GM19463 (cell line): Measurements from ENCODE around the gene UFSP1.
A peak's percentile ranks its signal among the peaks of the same experiment; 100 is the strongest.

Source experiments
- ATAC-seq: cut with Tn5 transposase; IDR thresholded peaks from one replicate; pipeline ENCODE4 v1.9.1; 2021; ENCODE audit warnings: mild to moderate bottlenecking, moderate library complexity; ENCODE audit not compliant: unreplicated experiment

Gene UFSP1

DNA sequence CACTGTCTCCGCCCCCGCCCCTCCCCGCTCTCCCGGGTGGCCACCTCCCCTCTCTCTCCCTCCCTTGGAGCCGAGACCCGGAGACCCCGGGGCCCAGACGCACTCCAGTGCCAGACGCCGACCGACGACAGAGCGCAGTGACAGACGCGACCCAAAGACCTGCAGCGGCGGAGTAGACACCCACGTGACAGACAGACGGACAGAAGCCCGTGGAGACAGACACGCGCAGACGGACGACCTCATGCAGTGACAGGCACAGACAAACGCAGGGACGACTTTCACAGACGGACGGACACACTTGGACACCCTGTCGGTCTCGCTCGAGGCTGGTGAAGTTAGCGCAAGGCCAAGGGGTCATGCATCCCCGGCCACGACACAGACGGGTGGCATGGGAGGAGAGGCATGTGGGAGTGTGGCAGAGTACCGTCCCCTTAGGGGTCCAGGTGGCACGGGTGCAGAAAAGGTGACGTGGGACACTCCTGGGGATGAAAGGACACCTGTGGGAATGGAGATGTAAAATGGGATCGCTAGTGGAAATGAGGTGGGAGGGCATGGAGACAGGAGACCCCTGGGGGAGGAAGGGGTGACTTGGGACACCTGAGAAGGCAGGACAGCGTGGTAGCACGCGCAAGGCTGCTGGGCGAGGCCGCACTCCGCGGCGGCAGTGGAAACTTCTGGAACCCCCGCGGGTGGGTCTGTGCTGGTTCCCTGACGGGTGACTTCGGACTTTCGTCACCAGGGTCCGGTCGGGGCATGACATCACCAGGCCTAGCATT lies 6.6 kb upstream of the UFSP1 start:
- ATAC-seq = no peak

DNA sequence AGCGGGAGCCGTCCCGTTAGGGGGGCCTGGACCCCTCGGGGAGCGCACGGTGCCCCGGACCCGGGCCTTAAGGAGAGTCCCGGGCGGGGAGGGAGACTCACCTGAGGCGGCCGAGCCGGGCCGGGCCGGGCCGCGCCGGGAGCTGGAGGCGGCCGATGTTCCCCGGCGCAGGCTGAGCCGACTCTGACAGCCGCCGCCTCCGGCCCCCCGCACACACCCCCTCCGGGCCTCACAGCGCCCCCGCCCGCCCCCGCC lies 6.1 kb upstream of the UFSP1 start, which contains the start of gene ACHE:
ACHE (minus strand) TSS at position 188 of the 255 bp plus-strand sequence. CDS start 1,656 bp downstream, outside the sequence.
- ATAC-seq = no peak

DNA sequence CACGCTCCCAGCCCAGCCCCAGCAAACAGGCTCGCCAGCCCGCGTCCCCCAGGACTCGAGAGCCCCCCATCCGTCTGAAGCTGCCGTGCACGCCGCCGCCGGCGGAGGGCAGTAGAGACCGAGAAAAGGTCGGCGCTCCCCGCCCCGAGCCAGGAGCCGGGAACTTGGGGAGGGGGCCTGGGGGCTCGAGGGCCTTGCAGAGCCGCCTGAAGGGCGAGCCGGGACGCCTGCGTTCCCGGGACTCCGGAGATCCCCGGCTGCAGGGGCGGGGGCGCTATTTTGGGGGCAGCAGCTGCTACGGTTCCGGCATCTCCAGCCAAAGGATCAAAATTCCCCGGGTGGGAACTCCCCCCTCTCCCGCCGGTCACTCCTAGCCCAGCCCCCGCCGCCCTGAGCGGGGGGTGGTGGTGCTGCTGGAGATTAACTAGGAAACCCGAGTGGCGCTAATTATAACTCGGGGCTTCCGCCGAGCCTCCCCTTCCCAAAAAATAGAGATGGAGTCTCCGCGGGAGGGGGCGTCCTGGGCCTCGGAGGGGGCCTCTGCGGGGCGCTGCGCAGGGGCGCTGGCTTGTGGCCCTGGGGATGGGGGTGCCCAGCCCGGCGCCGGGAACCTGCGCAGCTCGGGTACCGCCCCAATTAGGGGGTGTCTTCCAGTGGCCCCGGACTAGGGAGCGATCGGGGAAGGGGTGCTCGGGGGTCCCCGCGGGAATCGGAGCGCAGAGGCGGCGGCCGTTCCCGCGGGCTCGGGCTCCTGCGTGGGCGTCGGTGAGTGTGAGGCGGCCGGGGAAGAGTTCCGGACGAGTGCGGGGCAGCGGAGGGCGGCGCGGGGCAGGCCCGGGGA lies 5.6 kb upstream of the UFSP1 start:
- ATAC-seq = no peak

DNA sequence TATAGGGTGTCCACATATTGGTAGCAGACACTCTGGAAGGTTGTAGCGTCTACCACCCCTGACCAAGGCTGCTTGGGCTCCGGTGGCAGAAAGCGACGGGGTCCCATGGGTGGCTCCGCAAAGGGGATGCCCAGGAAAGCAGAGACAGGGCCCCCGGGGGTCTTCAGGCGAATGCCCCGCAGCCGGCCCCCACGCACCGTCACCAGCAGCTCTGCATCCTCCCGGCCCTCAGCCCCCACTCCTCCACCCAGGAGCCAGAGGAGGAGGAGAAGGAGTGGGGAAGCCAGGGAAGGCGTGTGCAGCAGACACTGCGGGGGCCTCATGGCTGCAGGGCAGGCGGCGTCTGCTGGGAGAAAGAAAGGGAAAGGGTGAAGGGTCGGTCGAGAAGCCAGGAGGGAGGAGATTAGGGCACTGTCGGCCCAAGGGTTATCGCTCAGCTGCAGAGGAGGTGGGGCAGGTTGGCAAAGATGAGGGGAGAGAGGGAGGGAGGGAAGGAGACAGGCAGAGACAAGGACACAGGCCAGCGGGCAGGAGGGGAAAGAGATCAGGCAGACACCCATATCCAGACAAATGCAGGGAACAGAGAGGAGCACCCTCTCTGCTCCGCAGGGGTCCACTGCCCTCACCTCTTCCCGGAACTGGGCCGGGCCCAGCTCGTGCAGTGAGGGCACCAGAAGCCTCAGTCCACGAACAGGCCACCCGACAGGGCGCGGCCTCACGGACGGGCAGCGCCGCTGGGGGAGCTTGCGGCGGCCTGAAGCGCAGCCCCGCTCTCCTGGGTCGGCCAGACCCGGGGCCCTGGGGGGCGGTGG lies 4.6 kb upstream of the UFSP1 start:
- ATAC-seq = no peak

DNA sequence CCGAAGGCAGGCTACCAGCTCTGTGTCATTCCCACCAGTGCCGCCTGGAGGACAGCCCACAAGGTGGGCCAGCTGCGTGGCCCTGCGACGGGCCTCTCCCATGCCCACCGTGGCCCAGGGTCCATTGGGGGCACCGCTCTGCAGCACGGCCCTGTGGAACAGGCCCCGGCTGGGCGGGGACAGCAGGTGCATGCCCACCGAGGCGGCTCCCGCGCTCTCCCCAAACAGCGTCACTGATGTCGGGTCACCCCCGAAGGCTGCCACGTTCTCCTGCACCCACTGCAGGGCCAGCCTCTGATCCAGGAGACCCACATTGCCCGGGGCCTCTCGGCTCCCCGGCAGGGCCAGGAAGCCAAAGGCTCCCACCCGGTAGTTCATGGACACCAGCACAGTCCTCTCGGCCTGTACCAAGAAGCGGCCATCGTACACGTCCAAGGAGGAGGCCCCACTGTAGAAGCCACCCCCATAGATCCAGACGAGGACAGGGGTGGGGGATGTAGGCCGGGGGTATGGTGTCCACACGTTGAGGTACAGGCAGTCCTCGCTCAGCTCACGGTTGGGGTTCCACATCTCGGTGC lies 3.9 kb upstream of the UFSP1 start:
- ATAC-seq = no peak

DNA sequence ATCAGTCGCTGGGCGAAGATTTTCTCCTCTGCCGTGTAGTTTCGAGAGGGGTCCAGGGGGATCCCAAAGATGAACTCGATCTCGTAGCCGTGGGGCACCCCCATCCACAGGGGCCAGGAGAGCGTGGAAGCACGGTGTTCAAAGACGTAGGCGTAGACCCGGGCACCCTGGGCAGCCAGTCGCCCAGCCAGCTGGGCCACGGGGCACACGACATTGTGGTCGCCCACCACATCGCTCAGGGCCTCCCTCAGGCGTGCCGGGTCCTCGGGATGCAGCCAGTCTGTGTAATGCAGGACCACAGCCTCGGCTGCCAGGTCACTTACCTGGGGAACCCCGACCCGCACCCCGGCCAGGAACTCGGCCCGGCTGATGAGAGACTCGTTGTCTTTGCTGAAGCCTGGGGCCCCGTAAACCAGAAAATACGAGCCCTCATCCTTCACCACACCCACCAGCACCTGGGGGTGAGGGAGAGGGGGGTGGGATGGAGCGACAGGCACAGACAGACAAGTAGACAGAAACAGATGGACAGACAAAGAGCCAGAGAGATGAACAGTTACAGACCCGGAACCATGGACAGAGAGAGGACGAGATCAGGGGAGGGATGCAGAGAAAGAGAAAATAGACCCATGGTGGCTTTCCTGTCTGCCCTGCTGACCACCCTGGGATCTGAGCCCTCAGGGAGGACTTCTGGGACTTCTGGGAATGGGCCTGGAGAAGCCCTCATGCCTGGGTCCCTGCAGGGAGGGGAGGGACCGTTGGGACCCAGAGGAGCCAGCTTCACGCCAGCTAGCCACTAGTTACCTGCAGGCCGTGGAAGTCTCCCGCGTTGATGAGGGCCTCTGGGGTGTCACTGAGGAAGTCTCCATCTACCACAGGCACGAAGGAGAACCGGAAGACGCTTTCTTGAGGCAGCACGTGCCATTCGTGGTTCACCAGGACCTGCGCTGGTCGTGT lies 3.1 kb upstream of the UFSP1 start:
- no peak for ATAC-seq

DNA sequence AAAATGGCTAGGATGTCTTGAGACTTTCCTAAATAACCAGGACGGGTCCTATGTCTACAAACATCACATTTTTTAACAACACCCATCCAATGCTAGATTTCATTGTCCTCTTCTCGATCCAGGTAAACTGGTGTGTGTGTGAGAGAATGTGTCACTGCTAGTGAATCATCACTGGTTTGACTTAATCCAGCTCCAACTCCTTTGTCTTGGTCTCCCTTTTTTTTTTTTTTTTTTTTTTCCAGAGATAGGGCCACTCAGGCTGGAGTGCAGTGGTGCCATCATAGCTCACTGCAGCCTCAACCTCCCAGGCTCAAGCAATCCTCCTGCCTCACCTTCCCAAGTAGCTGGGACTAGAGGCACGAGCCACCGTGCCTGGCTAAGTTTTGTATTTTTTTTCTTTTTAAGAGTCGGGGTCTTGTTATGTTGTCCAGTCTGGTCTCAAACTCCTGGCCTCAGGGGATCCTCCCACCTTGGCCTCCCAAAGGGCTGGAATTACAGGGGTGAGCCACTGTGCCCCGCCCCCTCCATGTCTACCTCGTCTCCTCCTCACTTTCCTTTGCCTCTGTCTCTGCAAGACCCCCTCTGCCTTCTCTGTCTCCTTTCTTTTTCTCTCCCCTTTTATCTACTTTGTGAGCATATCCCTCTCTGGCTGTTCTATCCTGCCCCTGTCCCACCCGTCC lies 2.2 kb upstream of the UFSP1 start:
- no peak for ATAC-seq

DNA sequence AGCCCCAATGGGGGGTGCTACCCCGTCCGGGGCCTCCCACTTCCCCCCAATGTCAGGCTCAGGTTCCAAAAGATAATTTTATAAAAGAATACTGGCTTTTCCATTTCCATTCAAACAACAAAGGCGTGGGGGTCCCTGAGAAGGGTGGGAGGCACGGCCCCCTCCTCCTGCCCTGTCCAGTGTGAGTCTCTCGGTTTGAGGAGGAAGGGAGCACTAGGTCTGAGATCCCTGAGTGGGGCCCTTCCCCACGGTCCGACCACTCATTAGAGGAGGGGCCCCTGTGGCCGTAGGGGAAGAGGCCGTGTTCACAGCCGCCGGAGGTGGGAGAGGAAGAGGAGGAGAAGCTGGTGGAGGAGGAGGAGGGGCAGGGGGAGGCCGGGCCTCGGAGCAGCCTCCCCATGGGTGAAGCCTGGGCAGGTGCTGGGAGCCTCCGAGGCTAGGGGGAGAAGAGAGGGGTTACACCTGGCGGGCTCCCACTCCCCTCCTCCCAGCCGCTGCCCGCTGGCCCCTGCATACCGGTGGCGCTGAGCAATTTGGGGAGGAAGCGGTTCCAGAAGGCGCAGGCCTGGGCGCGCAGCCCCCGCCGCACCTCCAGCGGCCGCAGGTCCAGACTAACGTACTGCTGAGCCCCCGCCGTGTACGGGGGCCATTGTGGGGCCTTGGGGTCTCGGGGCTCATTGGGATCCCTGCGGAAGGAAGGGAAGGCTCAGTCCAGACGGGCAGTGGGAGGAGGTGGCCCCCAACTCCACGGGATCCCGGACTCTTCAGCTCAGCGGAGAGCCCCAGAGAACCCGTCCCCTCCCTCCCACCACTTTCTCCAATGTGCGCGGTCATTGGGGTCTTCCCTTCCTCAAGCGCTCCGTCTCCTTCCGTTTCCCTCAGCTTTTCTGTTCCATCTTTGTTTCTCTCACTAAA lies 1.4 kb upstream of the UFSP1 start:
- no peak for ATAC-seq

DNA sequence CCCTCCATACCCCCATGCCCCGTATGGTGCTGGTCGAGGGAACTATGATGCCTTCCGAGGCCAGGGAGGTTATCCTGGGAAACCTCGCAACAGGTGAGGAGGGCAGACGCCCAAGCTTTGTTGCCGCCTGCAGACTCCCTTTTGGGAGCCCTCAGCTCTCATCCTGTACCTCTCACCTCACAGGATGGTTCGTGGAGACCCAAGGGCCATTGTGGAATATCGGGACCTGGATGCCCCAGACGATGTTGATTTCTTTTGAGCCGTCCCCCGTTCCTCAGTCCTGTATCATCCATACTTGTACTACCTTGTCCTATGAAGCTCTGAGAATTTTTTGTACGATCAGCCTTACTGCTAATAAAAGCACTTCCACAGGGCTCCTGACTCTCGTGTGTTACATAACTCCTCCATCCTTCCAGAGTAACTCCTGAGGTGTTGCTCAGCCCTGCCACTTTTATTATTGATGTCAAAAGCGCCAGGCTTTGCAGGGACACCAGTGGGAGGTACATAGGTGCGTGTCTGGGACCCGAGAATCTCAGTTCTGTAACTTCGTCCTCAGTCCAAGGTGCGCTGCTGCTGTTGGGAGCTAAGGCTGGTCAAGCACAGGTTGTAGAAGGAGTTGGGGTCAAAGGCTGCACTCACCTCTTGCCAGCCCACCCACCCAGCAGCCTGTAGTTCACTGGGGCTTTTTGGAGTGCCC lies 1.1 kb downstream of the UFSP1 start:
- no peak for ATAC-seq

DNA sequence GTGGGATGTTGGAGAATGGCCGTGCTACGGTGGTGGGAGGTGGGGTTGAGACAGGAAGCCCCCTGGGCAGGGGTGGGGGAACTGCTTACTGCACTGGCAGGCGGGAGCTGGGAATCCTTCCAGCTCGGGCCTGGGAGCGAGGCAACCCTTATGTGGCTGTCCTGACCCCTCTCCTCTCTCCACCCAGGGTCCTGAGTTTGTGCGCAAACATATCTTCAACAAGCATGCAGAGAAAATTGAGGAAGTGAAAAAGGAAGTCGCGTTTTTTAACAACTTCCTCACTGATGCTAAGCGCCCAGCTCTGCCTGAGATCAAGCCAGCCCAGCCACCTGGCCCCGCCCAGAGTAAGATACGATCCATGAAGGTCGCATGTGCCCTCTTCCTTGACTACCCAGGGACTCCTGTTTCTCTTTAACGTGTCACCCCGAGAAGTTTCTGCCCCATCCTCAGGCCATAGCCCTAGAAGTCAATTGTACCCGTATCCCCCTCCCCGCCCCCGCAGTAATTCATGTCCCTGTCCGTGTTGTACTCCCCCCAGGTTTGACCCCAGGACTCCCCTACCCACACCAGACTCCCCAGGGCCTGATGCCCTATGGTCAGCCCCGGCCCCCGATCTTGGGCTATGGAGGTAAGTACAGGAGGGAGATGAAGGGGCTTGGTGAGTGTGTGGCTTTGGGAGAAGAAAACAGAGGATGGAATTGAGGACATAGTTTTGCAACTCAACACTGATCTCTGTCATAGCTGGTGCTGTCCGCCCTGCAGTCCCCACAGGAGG lies 1.8 kb downstream of the UFSP1 start:
- peak; percentile 34 for ATAC-seq

DNA sequence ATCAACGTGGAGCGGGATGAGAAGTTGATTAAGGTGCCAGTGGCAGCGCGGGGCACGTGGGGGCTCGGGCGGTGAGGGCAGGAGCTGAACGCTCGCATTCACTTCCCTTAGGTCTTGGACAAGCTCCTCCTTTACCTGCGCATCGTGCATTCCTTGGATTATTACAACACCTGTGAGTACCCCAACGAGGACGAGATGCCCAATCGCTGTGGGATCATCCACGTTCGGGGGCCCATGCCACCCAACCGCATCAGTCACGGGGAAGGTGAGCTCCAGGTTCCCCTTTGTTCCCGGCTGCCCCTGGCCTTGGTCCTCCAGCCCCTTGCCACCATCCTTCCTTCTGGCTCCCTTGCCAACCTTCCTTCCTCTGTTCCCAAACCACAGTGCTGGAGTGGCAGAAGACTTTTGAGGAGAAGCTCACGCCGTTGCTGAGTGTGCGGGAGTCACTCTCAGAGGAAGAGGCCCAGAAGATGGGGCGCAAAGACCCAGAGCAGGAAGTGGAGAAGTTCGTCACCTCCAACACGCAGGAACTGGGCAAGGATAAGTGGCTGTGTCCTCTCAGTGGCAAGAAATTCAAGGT lies 2.5 kb downstream of the UFSP1 start:
- ATAC-seq = no peak

DNA sequence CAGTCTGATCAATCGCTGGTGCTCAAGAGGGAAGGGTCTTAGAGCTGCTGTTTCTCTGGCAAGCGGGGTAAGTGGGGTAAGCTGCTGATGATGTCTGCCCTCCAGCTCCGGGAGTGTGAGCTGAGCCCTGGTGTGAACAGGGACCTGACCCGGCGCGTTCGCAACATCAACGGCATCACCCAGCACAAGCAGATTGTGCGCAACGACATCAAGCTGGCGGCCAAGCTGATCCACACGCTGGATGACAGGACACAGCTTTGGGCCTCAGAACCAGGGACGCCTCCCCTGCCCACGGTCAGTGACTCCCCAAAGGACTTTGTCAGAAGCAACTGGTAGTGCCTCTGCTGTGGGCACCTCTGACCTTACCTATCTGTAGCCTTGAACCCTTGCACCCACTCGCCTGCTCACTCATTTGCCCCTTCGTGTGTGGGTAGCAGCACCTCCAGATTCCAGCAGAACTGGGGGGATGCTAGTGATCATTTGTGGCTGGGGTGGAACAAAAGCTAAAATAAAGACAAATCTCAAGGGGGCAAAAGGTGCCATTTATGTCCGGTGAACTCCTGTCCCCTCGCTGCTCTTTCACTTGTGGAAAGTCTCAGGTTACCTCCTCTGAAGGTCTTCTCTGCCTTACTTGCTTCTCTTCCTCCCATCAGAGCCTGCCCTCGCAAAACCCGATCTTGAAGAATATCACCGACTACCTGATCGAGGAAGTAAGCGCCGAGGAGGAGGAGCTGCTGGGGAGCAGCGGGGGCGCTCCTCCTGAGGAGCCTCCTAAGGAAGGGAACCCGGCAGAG lies 3.2 kb downstream of the UFSP1 start:
- no peak for ATAC-seq

DNA sequence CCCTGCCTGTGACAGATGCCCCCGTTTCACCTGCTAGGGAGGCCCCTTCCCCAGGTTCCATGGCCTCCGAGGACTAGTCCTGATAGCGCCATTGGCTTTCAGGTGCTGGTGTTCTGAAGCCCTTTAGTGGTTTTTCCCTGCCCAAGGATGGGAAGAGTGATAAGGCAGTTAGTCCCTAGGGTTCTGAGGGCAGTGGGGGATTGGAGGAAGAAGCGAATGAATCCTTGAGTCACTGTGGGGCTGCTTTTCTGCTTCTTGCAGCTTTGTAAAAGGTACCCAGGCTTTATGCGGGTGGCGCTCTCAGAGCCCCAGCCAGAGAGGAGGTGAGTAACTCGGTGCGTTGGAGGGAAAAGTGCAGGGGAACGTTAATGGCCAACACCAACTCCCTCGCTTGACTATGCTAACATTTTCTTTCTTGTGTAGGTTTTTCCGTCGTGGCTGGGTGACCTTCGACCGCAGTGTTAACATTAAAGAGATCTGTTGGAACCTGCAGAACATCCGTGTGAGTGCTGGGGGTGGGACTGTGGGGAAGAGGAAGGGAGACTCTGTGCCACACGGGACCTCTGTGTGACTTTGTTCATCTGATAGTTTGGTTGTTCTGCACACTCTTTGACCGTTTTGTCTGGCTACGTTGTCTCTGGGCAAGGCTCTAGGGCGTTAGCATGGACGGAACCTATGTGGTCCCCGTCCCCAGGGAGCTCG lies 3.9 kb downstream of the UFSP1 start:
- no peak for ATAC-seq

DNA sequence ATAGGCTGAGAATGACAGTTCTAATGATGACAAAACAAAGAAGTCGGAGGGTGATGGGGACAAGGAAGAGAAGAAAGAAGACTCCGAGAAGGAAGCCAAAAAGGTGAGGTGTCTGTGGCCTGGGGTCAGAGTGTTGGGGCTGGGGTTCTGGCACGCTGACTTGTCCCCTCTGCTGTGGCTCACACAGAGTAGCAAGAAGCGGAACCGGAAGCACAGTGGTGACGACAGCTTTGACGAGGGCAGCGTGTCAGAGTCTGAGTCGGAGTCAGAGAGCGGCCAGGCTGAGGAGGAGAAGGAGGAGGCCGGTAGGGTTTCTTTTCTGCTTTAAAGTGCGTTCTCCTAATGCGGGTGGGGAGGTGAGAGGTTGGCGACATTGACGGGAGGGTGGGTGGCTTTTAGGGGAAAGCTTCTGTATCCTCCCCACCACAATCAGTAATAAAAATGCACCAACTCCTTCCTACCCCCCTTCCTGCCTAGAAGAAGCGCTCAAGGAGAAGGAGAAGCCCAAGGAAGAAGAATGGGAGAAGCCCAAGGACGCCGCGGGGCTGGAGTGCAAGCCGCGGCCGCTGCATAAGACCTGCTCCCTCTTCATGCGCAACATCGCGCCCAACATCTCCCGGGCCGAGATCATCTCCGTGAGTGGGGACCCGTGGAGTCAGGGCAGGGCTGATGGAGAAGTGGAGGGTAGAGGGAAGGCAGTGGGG lies 4.6 kb downstream of the UFSP1 start:
- ATAC-seq = no peak
